ENCODE results near the gene TMEM144.
A peak's percentile ranks its signal among the peaks of the same experiment; 100 is the strongest.

The TMEM144 gene

DNA sequence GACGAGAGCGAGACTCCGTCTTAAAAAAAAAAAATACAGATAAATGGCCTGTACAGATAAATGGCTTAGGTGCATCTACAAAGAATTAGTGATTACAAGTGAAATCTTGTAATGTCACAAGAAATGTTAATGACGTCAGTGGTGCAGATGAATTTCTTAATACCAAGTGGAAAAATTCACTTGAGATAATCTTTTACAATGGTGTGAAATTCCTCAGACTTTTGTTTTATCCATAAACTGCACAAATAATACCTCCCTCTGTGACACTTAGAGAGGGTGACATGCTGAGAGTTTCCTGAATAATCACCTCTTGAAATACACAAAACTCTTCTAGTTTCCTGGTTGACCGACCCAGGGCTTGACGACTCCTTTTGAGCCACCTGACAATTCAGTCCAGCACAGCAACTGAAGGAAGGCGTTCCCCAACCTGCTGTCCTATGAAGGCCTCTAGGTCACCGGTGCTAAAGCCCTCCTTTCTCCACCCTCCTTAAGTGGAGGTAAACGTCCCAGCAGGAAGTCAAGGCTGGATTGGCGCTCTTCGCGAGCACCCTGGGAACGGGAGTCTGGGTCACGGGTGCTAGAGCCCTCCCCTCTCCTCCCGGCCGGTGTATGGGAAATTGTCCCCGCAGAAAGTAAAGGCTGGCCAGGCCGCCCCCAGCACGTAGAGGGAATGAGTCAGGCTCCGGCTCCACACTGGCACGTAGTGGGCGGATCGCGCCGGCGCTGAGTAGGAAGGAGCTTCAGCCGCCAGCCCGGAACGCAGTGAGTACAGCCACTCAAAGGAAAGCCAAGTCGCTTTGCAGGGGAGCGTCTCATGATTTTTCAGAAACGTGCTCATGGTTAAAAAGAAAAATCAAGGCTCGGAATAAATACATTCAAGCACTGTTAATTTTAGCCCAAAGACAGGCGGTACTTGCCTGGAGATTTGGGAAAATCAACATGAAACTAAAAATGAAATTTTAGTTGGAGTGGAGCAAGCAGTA is at the start of gene TMEM144:
Gene TMEM144 (plus strand): TSS at position 662 of the 983 bp plus-strand sequence. CDS start 2,182 bp downstream, outside the sequence.
- POLR2A ChIA-PET, result no interaction called here
- peak within 1 kb of the TSS; percentile 35; the same call in 1 of the 2 replicates for H3K27ac ChIP-seq (ENCODE audit: extremely low read depth, low read depth, low read length)
- H3K4me3 ChIP-seq (ENCODE audit: low read depth, low read length), result peak within 1 kb of the TSS; percentile 38
- TF ChIP-seq, protein P1, sequence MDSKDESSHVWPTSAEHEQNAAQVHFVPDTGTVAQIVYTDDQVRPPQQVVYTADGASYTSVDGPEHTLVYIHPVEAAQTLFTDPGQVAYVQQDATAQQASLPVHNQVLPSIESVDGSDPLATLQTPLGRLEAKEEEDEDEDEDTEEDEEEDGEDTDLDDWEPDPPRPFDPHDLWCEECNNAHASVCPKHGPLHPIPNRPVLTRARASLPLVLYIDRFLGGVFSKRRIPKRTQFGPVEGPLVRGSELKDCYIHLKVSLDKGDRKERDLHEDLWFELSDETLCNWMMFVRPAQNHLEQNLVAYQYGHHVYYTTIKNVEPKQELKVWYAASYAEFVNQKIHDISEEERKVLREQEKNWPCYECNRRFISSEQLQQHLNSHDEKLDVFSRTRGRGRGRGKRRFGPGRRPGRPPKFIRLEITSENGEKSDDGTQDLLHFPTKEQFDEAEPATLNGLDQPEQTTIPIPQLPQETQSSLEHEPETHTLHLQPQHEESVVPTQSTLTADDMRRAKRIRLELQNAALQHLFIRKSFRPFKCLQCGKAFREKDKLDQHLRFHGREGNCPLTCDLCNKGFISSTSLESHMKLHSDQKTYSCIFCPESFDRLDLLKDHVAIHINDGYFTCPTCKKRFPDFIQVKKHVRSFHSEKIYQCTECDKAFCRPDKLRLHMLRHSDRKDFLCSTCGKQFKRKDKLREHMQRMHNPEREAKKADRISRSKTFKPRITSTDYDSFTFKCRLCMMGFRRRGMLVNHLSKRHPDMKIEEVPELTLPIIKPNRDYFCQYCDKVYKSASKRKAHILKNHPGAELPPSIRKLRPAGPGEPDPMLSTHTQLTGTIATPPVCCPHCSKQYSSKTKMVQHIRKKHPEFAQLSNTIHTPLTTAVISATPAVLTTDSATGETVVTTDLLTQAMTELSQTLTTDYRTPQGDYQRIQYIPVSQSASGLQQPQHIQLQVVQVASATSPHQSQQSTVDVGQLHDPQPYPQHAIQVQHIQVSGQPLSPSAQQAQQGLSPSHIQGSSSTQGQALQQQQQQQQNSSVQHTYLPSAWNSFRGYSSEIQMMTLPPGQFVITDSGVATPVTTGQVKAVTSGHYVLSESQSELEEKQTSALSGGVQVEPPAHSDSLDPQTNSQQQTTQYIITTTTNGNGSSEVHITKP (tag by site-specific recombination; IDR thresholded peaks at IDR 0.05), result peak; percentile 93
- no peak for TF ChIP-seq PRDM1 (tag by site-specific recombination; IDR thresholded peaks at IDR 0.05)
- peak; percentile 83 for TF ChIP-seq ZNF600 (tag by site-specific recombination; IDR thresholded peaks at IDR 0.05)
- TF ChIP-seq, protein P2, sequence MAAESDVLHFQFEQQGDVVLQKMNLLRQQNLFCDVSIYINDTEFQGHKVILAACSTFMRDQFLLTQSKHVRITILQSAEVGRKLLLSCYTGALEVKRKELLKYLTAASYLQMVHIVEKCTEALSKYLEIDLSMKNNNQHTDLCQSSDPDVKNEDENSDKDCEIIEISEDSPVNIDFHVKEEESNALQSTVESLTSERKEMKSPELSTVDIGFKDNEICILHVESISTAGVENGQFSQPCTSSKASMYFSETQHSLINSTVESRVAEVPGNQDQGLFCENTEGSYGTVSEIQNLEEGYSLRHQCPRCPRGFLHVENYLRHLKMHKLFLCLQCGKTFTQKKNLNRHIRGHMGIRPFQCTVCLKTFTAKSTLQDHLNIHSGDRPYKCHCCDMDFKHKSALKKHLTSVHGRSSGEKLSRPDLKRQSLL (tag by site-specific recombination; IDR thresholded peaks at IDR 0.05), result peak; percentile 92
- TF ChIP-seq SP3 (tag by site-specific recombination; IDR thresholded peaks at IDR 0.05), result peak; percentile 71
- TF ChIP-seq, protein P3, sequence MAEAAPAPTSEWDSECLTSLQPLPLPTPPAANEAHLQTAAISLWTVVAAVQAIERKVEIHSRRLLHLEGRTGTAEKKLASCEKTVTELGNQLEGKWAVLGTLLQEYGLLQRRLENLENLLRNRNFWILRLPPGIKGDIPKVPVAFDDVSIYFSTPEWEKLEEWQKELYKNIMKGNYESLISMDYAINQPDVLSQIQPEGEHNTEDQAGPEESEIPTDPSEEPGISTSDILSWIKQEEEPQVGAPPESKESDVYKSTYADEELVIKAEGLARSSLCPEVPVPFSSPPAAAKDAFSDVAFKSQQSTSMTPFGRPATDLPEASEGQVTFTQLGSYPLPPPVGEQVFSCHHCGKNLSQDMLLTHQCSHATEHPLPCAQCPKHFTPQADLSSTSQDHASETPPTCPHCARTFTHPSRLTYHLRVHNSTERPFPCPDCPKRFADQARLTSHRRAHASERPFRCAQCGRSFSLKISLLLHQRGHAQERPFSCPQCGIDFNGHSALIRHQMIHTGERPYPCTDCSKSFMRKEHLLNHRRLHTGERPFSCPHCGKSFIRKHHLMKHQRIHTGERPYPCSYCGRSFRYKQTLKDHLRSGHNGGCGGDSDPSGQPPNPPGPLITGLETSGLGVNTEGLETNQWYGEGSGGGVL (tag by site-specific recombination; IDR thresholded peaks at IDR 0.05), result peak; percentile 53; the same call in 1 of the 2 replicates
- TF ChIP-seq ZNF660 (tag by site-specific recombination; IDR thresholded peaks at IDR 0.05), result 0 out of 2 replicates have a peak, but pooled peaks have one; percentile 10
- TF ChIP-seq, protein P4, sequence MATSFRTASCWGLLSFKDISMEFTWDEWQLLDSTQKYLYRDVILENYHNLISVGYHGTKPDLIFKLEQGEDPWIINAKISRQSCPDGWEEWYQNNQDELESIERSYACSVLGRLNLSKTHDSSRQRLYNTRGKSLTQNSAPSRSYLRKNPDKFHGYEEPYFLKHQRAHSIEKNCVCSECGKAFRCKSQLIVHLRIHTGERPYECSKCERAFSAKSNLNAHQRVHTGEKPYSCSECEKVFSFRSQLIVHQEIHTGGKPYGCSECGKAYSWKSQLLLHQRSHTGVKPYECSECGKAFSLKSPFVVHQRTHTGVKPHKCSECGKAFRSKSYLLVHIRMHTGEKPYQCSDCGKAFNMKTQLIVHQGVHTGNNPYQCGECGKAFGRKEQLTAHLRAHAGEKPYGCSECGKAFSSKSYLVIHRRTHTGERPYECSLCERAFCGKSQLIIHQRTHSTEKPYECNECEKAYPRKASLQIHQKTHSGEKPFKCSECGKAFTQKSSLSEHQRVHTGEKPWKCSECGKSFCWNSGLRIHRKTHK (tag by site-specific recombination; IDR thresholded peaks at IDR 0.05), result no peak
- TF ChIP-seq ZNF76 (tag by site-specific recombination; IDR thresholded peaks at IDR 0.05; ENCODE audit: borderline replicate concordance, low read depth), result peak; percentile 66; the same call in 1 of the 2 replicates
- peak; percentile 67; the same call in 1 of the 2 replicates for TF ChIP-seq TRIM28 (IDR thresholded peaks at IDR 0.05; ENCODE audit: borderline replicate concordance, low read length)
- TF ChIP-seq MYNN (tag by site-specific recombination; IDR thresholded peaks at IDR 0.05; ENCODE audit: borderline replicate concordance), result no peak
- TF ChIP-seq, protein P5, sequence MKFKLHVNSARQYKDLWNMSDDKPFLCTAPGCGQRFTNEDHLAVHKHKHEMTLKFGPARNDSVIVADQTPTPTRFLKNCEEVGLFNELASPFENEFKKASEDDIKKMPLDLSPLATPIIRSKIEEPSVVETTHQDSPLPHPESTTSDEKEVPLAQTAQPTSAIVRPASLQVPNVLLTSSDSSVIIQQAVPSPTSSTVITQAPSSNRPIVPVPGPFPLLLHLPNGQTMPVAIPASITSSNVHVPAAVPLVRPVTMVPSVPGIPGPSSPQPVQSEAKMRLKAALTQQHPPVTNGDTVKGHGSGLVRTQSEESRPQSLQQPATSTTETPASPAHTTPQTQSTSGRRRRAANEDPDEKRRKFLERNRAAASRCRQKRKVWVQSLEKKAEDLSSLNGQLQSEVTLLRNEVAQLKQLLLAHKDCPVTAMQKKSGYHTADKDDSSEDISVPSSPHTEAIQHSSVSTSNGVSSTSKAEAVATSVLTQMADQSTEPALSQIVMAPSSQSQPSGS (tag by site-specific recombination; IDR thresholded peaks at IDR 0.05; ENCODE audit: low read depth), result peak; percentile 51; the same call in 1 of the 2 replicates
- TF ChIP-seq ZNF514 (tag by site-specific recombination; IDR thresholded peaks at IDR 0.05), result no peak
- TF ChIP-seq GLIS2 (tag by site-specific recombination; IDR thresholded peaks at IDR 0.05), result peak; percentile 53
- peak; percentile 69 for TF ChIP-seq EGR2 (tag by site-specific recombination; IDR thresholded peaks at IDR 0.05; ENCODE audit: low read depth)
- TF ChIP-seq ZBTB17 (tag by site-specific recombination; IDR thresholded peaks at IDR 0.05), result peak; percentile 53; the same call in 1 of the 2 replicates
- 0 out of 2 replicates have a peak, but pooled peaks have one; percentile 23 for TF ChIP-seq ZSCAN30 (tag by site-specific recombination; IDR thresholded peaks at IDR 0.05)
- TF ChIP-seq, protein P6, sequence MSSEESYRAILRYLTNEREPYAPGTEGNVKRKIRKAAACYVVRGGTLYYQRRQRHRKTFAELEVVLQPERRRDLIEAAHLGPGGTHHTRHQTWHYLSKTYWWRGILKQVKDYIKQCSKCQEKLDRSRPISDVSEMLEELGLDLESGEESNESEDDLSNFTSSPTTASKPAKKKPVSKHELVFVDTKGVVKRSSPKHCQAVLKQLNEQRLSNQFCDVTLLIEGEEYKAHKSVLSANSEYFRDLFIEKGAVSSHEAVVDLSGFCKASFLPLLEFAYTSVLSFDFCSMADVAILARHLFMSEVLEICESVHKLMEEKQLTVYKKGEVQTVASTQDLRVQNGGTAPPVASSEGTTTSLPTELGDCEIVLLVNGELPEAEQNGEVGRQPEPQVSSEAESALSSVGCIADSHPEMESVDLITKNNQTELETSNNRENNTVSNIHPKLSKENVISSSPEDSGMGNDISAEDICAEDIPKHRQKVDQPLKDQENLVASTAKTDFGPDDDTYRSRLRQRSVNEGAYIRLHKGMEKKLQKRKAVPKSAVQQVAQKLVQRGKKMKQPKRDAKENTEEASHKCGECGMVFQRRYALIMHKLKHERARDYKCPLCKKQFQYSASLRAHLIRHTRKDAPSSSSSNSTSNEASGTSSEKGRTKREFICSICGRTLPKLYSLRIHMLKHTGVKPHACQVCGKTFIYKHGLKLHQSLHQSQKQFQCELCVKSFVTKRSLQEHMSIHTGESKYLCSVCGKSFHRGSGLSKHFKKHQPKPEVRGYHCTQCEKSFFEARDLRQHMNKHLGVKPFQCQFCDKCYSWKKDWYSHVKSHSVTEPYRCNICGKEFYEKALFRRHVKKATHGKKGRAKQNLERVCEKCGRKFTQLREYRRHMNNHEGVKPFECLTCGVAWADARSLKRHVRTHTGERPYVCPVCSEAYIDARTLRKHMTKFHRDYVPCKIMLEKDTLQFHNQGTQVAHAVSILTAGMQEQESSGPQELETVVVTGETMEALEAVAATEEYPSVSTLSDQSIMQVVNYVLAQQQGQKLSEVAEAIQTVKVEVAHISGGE (tag by site-specific recombination; conservative IDR thresholded peaks at IDR 0.05; ENCODE audit: low read depth), result 0 out of 2 replicates have a peak, but pooled peaks have one; percentile 27
- peak; percentile 34; the same call in 1 of the 2 replicates for TF ChIP-seq ZNF335 (tag by site-specific recombination; conservative IDR thresholded peaks at IDR 0.05)
- TF ChIP-seq ZNF792 (tag by site-specific recombination; IDR thresholded peaks at IDR 0.05), result no peak

More for the DNA sequence above, at the start of gene TMEM144:
- Histone ChIP-seq H3K36me3 (ENCODE audit: control insufficient read depth in 2 of 2, insufficient read depth in 1 of 2, low read length in 2 of 2) (peaks cover 0 to 3% of the 10 kb centered on the region in 2 experiments; a peak in 1 of 3 replicates), H3K9me3 (ENCODE audit: control insufficient read depth, insufficient read depth, low read depth, low read length) (no peaks in the 10 kb centered on the region), H3K4me1 (ENCODE audit: control insufficient read depth, insufficient read depth, low read length) (peaks cover 5% of the 10 kb centered on the region; the same call in 1 of the 2 replicates)
- CTCF ChIA-PET, result no interaction called here
